ENCODE results near the gene TEAD3.
A peak's percentile ranks its signal among the peaks of the same experiment; 100 is the strongest.

TEAD3 gene

GRCh38 chr6:35503534-35503933 is 6.7 kb upstream of the TEAD3 start:
- H3K4me3 ChIP-seq (ENCODE audit: low read length) = no peak overlapping the region
- no peak for TF ChIP-seq ZNF274 (IDR thresholded peaks at IDR 0.05; ENCODE audit: low read depth, low read length)

GRCh38 chr6:35501784-35502183 is 4.9 kb upstream of the TEAD3 start:
- no peak overlapping the region for H3K4me3 ChIP-seq (ENCODE audit: low read length)
- no peak for TF ChIP-seq ZNF274 (IDR thresholded peaks at IDR 0.05; ENCODE audit: low read depth, low read length)

DNA sequence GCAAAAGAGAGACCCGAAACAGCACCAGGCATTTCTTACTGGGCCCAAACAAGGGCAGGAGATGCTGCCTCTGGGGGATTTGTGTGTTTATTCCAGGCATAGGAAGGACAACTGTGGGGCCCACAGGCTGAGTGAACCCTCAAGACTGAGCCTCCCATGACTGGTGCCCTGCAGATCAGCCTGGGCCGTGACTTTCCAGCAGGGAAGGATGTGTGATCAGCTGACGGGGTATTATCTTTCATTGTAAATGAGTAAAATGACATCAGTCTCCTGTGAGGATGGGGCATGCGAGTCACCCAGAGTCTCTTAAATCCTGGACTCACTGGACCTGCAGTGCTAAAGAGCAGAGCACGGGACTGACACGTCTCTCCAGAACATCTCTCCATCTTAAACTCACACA is 3.9 kb upstream of the TEAD3 start:
- H3K4me3 ChIP-seq (ENCODE audit: low read length) = no peak overlapping the region
- TF ChIP-seq ZNF274 (IDR thresholded peaks at IDR 0.05; ENCODE audit: low read depth, low read length) = no peak

GRCh38 chr6:35499372-35499771 is 2.5 kb upstream of the TEAD3 start:
- no peak overlapping the region for H3K4me3 ChIP-seq (ENCODE audit: low read length)
- no peak for TF ChIP-seq ZNF274 (IDR thresholded peaks at IDR 0.05; ENCODE audit: low read depth, low read length)

- TF ChIP-seq ZNF274 (IDR thresholded peaks at IDR 0.05; ENCODE audit: low read depth, low read length) = no peak
- H3K4me3 ChIP-seq (ENCODE audit: low read length) = no peak overlapping the region
These were observed 1.7 kb upstream of the TEAD3 start for GRCh38 chr6:35498422-35499067.

- TF ChIP-seq ZNF274 (IDR thresholded peaks at IDR 0.05; ENCODE audit: low read depth, low read length) = no peak
- H3K4me3 ChIP-seq (ENCODE audit: low read length) = peak overlapping the region; percentile 79
These were observed 917 bp upstream of the TEAD3 start for GRCh38 chr6:35497571-35498421.

DNA sequence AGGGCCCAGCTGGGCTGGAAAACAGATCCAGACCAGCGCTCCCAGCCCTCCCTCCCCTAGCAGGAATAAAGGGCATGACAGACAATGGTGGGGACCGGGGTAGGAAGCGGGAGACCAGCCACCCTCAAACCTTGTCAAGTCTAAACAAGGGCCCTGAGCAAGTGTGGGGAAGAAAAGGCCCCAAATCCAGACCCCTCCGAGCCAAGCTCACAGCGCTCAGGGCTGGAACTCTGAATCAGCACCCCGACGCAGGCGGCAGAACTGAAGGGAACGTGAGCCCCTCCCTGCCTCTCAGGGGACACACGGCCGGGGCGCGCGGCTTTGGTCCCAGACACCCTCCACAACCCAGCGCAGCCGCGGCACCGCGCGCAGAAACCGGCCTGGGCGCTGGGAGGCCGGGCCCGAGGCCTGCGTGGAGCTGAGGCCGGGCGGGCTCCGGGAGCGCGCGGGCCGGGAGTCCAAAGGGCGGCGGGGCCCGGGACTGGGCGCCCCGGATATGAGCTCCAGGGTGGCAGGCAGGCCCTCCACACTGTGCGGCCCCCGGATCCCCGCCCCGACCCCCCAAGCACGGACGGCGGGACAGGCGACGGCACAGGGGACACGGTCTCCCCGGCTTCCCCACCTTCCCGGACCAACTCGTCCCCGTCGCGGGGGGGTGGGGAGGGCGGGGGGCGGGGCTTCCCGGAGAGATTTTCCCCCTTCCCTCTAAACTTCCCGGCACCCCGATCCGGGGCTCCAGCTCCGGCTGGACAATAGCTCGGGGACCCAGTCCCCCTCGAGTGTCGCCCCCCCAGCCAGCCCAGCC is 641 bp downstream of the TEAD3 start:
- peak overlapping the region; percentile 37 for H3K4me3 ChIP-seq (ENCODE audit: low read length)
- no peak for TF ChIP-seq ZNF274 (IDR thresholded peaks at IDR 0.05; ENCODE audit: low read depth, low read length)

- TF ChIP-seq ZNF274 (IDR thresholded peaks at IDR 0.05; ENCODE audit: low read depth, low read length) = no peak
- no peak overlapping the region for H3K4me3 ChIP-seq (ENCODE audit: low read length)
These were observed 1.4 kb downstream of the TEAD3 start for GRCh38 chr6:35495258-35496035.

- H3K4me3 ChIP-seq (ENCODE audit: low read length) = no peak overlapping the region
- no peak for TF ChIP-seq ZNF274 (IDR thresholded peaks at IDR 0.05; ENCODE audit: low read depth, low read length)
These were observed 2.7 kb downstream of the TEAD3 start for GRCh38 chr6:35494161-35494563.

- no peak for TF ChIP-seq ZNF274 (IDR thresholded peaks at IDR 0.05; ENCODE audit: low read depth, low read length)
- no peak overlapping the region for H3K4me3 ChIP-seq (ENCODE audit: low read length)
These were observed 3.4 kb downstream of the TEAD3 start for GRCh38 chr6:35493307-35493983.

DNA sequence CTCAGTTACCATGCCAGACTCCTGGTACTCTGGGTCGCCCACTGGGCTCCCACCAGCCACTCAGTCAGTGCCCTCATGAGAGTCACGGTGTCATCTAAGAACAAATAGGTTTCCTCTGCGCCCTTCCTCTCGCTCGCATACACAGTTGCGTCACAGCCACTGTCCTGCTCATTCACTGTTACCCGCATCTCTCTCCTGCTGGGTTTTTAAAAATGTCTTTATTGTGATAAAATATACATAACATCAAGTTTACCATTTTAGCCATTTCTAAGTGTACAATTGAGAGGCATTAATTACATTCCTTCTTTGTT is 4.0 kb downstream of the TEAD3 start:
- H3K4me3 ChIP-seq (ENCODE audit: low read length) = no peak overlapping the region
- TF ChIP-seq ZNF274 (IDR thresholded peaks at IDR 0.05; ENCODE audit: low read depth, low read length) = no peak

DNA sequence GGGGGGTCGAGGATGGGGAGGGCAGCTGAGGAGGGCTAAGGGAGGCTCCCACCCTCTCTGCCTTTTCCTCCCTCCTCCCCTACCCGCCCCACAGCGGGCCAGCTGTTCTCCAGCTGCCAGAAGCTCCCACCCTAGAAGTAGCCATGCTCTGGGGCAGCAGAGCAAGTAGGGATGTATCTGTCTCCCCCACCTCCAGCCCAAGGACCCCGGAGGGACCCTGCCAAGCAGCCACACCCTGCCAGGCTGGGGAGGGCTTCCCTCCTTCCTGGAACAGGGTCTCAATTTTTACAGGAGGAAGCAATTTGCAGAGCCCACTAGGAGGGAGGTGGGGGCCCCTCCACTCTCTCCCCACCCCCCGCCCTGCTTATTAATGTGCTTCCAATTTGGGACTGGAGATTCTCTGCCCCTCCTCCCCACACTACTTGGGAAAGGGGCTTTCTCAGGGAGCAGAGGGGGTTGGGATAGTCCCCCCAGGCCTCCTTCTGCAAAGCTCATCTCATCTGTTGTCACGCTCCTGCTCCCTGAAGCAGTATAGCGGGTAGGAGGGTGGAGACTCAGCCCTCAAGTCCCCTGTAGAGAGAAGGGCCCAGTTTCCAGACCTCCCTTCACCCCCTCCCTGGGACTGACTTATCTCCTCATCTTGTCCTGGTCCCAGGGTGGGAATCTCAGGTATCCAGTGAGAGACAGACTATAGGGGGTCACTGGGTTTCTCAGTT is 4.5 kb downstream of the TEAD3 start:
- TF ChIP-seq ZNF274 (IDR thresholded peaks at IDR 0.05; ENCODE audit: low read depth, low read length) = no peak
- no peak overlapping the region for H3K4me3 ChIP-seq (ENCODE audit: low read length)
